Activated CD8-positive, alpha-beta T cell treated with anti-CD3 and anti-CD28 coated beads, Interleukin-2, amount 10 ng/mL, durations not matched to agents 7 days and 5 days (primary cell): ENCODE results near the gene PRPF39. TPM values are rescaled to one million over a fixed set of nuclear protein-coding genes. Genes with fewer than 3 reads are reported as not detected.

Experiments
- ATAC-seq: fragments of 150-1000 bp; cut with Tn5 transposase; one replicate; pipeline ENCODE4 v1.10.0; 2021; ENCODE audit warnings: moderate library complexity
- CTCF ChIA-PET: fragments of 350-600 bp; sonication (Branson Sonifier 250); formaldehyde crosslinking; loops from one replicate; lab custom pipeline; 2021; ENCODE audit warnings: antibody characterized with exemption; lab: Charles Lee
- POLR2A ChIA-PET: fragments of 350-600 bp; sonication (Branson Sonifier 250); formaldehyde crosslinking; loops from one replicate; lab custom pipeline; 2021; ENCODE audit warnings: antibody characterized with exemption; lab: Charles Lee
- DNase-seq: peaks from one replicate; pipeline ENCODE4 v3.0.0-alpha.2; 2020
- H3K27ac Mint-ChIP-seq: one replicate; pipeline ENCODE4 v1.8.0; 2021; ENCODE audit warnings: mild to moderate bottlenecking, mixed read lengths
- H3K27me3 Mint-ChIP-seq: one replicate; pipeline ENCODE4 v1.8.0; 2021; ENCODE audit warnings: low read depth, mixed read lengths
- H3K36me3 Mint-ChIP-seq: one replicate; pipeline ENCODE4 v1.8.0; 2021; ENCODE audit warnings: low read depth, mixed read lengths
- H3K4me1 Mint-ChIP-seq: one replicate; pipeline ENCODE4 v1.8.0; 2021; ENCODE audit warnings: low read depth, mixed read lengths
- H3K4me3 Mint-ChIP-seq: one replicate; pipeline ENCODE4 v1.8.0; 2021; ENCODE audit warnings: mild to moderate bottlenecking, mixed read lengths
- H3K9me3 Mint-ChIP-seq: one replicate; pipeline ENCODE4 v1.8.0; 2022; ENCODE audit warnings: mixed read lengths; ENCODE audit not compliant: insufficient read depth
- total RNA-seq, 2 experiments: library from RNA; stranded (reverse); gene quantifications; one replicate each; pipeline ENCODE4 v1.2.3, GENCODE V29; 2021

Gene PRPF39
- 10 to 100 TPM; 41.0 to 41.6 TPM for total RNA-seq

- H3K27me3 Mint-ChIP-seq, result no peaks in the 10 kb centered on the region
- CTCF ChIA-PET, result interaction anchor here (1.9 to 2.6 kb wide), 2 partner anchors 52 to 123 kb away, joined by 3 to 8 read pairs; partner anchors contain the start of genes FANCM and KLHL28
- ATAC-seq (peak; percentile 97), DNase-seq (peak; percentile 95)
- POLR2A ChIA-PET, result interaction anchor here (0.8 to 1.6 kb wide), 3 partner anchors 50 to 122 kb away, joined by 3 to 13 read pairs (median 6); partner anchors contain the start of genes FANCM, FKBP3, KLHL28 and TOGARAM1
- peak within 1 kb of the TSS; percentile 95 for H3K27ac Mint-ChIP-seq
- peaks cover 50% of the 10 kb centered on the region for H3K4me1 Mint-ChIP-seq
- H3K36me3 Mint-ChIP-seq, result peaks cover 13% of the 10 kb centered on the region
- H3K9me3 Mint-ChIP-seq, result no peaks in the 10 kb centered on the region
- H3K4me3 Mint-ChIP-seq, result peak within 1 kb of the TSS; percentile 94
Observed at GRCh38 chr14:45083976-45084722, at the start of gene PRPF39. TSS of gene PRPF39 (plus strand) at chr14:45084116. CDS start at chr14:45095240, 11,124 bp downstream.

GRCh38 chr14:45034730-45035129, 49.2 kb upstream of the PRPF39 start:
- no peaks in the 10 kb centered on the region for H3K27me3 Mint-ChIP-seq
- ChIA-PET POLR2A (no interaction called here), CTCF (no interaction called here)
- DNase-seq, result no peak
- H3K36me3 Mint-ChIP-seq, result peaks cover 34% of the 10 kb centered on the region
- H3K9me3 Mint-ChIP-seq, result no peaks in the 10 kb centered on the region
- no peak overlapping the region for H3K4me3 Mint-ChIP-seq
- no peaks in the 10 kb centered on the region for H3K4me1 Mint-ChIP-seq
- no peak for ATAC-seq
- no peak overlapping the region for H3K27ac Mint-ChIP-seq

GRCh38 chr14:45038256-45038655, 45.7 kb upstream of the PRPF39 start:
- no peak overlapping the region for H3K27ac Mint-ChIP-seq
- CTCF ChIA-PET, result no interaction called here
- no peaks in the 10 kb centered on the region for H3K27me3 Mint-ChIP-seq
- H3K4me3 Mint-ChIP-seq, result no peak overlapping the region
- H3K4me1 Mint-ChIP-seq, result no peaks in the 10 kb centered on the region
- POLR2A ChIA-PET, result interaction anchor here (0.6 kb wide), 1 partner anchor 59 kb away, joined by 5 read pairs; no protein-coding TSS in a partner anchor
- DNase-seq (no peak), ATAC-seq (no peak)
- H3K36me3 Mint-ChIP-seq, result peaks cover 34% of the 10 kb centered on the region
- H3K9me3 Mint-ChIP-seq, result no peaks in the 10 kb centered on the region

GRCh38 chr14:45038865-45039264, 45.1 kb upstream of the PRPF39 start:
- H3K4me1 Mint-ChIP-seq, result no peaks in the 10 kb centered on the region
- DNase-seq, result no peak
- no peak overlapping the region for H3K4me3 Mint-ChIP-seq
- no peak overlapping the region for H3K27ac Mint-ChIP-seq
- peaks cover 29% of the 10 kb centered on the region for H3K36me3 Mint-ChIP-seq
- ATAC-seq, result no peak
- no peaks in the 10 kb centered on the region for H3K27me3 Mint-ChIP-seq
- POLR2A ChIA-PET, result interaction anchor here (0.6 kb wide), 1 partner anchor 60 kb away, joined by 5 read pairs; no protein-coding TSS in a partner anchor
- H3K9me3 Mint-ChIP-seq, result no peaks in the 10 kb centered on the region
- CTCF ChIA-PET, result no interaction called here

GRCh38 chr14:45039390-45039789, 44.5 kb upstream of the PRPF39 start:
- ATAC-seq (no peak), DNase-seq (no peak)
- Mint-ChIP-seq H3K4me1 (no peaks in the 10 kb centered on the region), H3K27ac (no peak overlapping the region), H3K4me3 (no peak overlapping the region), H3K9me3 (no peaks in the 10 kb centered on the region), H3K36me3 (peaks cover 25% of the 10 kb centered on the region), H3K27me3 (no peaks in the 10 kb centered on the region)
- ChIA-PET POLR2A (no interaction called here), CTCF (no interaction called here)

GRCh38 chr14:45041641-45042040, 42.3 kb upstream of the PRPF39 start:
- H3K36me3 Mint-ChIP-seq, result peaks cover 19% of the 10 kb centered on the region
- H3K4me1 Mint-ChIP-seq, result no peaks in the 10 kb centered on the region
- no peaks in the 10 kb centered on the region for H3K9me3 Mint-ChIP-seq
- ATAC-seq, result no peak
- H3K27me3 Mint-ChIP-seq, result no peaks in the 10 kb centered on the region
- CTCF ChIA-PET, result no interaction called here
- POLR2A ChIA-PET, result no interaction called here
- H3K27ac Mint-ChIP-seq, result no peak overlapping the region
- no peak overlapping the region for H3K4me3 Mint-ChIP-seq
- DNase-seq, result no peak

- H3K36me3 Mint-ChIP-seq, result peaks cover 8% of the 10 kb centered on the region
- no peak overlapping the region for H3K4me3 Mint-ChIP-seq
- no peaks in the 10 kb centered on the region for H3K27me3 Mint-ChIP-seq
- H3K9me3 Mint-ChIP-seq, result no peaks in the 10 kb centered on the region
- ATAC-seq, result no peak
- no peak overlapping the region for H3K27ac Mint-ChIP-seq
- DNase-seq, result no peak
- ChIA-PET POLR2A (no interaction called here), CTCF (interaction anchor here (1.1 kb wide), 1 partner anchor 11 kb away, joined by 3 read pairs; no protein-coding TSS in a partner anchor)
- no peaks in the 10 kb centered on the region for H3K4me1 Mint-ChIP-seq
Observed at GRCh38 chr14:45044638-45045037, 39.3 kb upstream of the PRPF39 start.

- H3K27ac Mint-ChIP-seq, result no peak overlapping the region
- peaks cover 13% of the 10 kb centered on the region for H3K36me3 Mint-ChIP-seq
- DNase-seq (no peak), ATAC-seq (no peak)
- ChIA-PET CTCF (interaction anchor here (1.7 kb wide), 1 partner anchor 12 kb away, joined by 3 read pairs; no protein-coding TSS in a partner anchor), POLR2A (no interaction called here)
- no peaks in the 10 kb centered on the region for H3K27me3 Mint-ChIP-seq
- H3K4me3 Mint-ChIP-seq, result no peak overlapping the region
- no peaks in the 10 kb centered on the region for H3K4me1 Mint-ChIP-seq
- H3K9me3 Mint-ChIP-seq, result no peaks in the 10 kb centered on the region
Observed at GRCh38 chr14:45048385-45048784, 35.5 kb upstream of the PRPF39 start.

- Mint-ChIP-seq H3K27me3 (no peaks in the 10 kb centered on the region), H3K27ac (no peak overlapping the region), H3K4me1 (no peaks in the 10 kb centered on the region), H3K9me3 (no peaks in the 10 kb centered on the region), H3K36me3 (peaks cover 25% of the 10 kb centered on the region), H3K4me3 (no peak overlapping the region)
- no peak for DNase-seq
- POLR2A ChIA-PET, result no interaction called here
- CTCF ChIA-PET, result no interaction called here
- no peak for ATAC-seq
Observed at GRCh38 chr14:45051180-45051579, 32.7 kb upstream of the PRPF39 start.

- ChIA-PET CTCF (no interaction called here), POLR2A (interaction anchor here (0.6 kb wide), 1 partner anchor 1138 kb away, joined by 3 read pairs; no protein-coding TSS in a partner anchor)
- Mint-ChIP-seq H3K27me3 (no peaks in the 10 kb centered on the region), H3K36me3 (peaks cover 26% of the 10 kb centered on the region), H3K27ac (no peak overlapping the region), H3K4me1 (no peaks in the 10 kb centered on the region), H3K4me3 (no peak overlapping the region), H3K9me3 (no peaks in the 10 kb centered on the region)
- DNase-seq, result no peak
- ATAC-seq, result no peak
Observed at GRCh38 chr14:45051896-45052295, 32.0 kb upstream of the PRPF39 start.

GRCh38 chr14:45057349-45057748, 26.6 kb upstream of the PRPF39 start:
- POLR2A ChIA-PET, result no interaction called here
- no peak for DNase-seq
- CTCF ChIA-PET, result no interaction called here
- no peak for ATAC-seq
- H3K36me3 Mint-ChIP-seq, result peaks cover 31% of the 10 kb centered on the region
- no peaks in the 10 kb centered on the region for H3K27me3 Mint-ChIP-seq
- H3K27ac Mint-ChIP-seq, result no peak overlapping the region
- no peaks in the 10 kb centered on the region for H3K4me1 Mint-ChIP-seq
- no peaks in the 10 kb centered on the region for H3K9me3 Mint-ChIP-seq
- no peak overlapping the region for H3K4me3 Mint-ChIP-seq

- H3K27ac Mint-ChIP-seq, result no peak overlapping the region
- CTCF ChIA-PET, result no interaction called here
- H3K4me3 Mint-ChIP-seq, result no peak overlapping the region
- H3K4me1 Mint-ChIP-seq, result no peaks in the 10 kb centered on the region
- no peaks in the 10 kb centered on the region for H3K9me3 Mint-ChIP-seq
- no peak for DNase-seq
- H3K27me3 Mint-ChIP-seq, result no peaks in the 10 kb centered on the region
- POLR2A ChIA-PET, result interaction anchor here (0.8 kb wide), 1 partner anchor 13 kb away, joined by 5 read pairs; no protein-coding TSS in a partner anchor
- H3K36me3 Mint-ChIP-seq, result peaks cover 29% of the 10 kb centered on the region
- ATAC-seq, result no peak
Observed at GRCh38 chr14:45057881-45058364, 26.0 kb upstream of the PRPF39 start.
